Endothelial cell of umbilical vein (primary cell): Measurements from ENCODE around the gene PPP2R5B. TPM values are rescaled to one million over a fixed set of nuclear protein-coding genes. Genes with fewer than 3 reads are reported as not detected.

Experiments
- BruUV-seq: library from RNA; stranded (reverse); fragments of 400-500 nt; replicated peaks from 2 replicates; lab custom pipeline; 2021; lab: Mats Ljungman, UMichigan
- CTCF ChIA-PET: fragments of 300-600, 350-600 bp; sonication (Branson Sonifier 250); formaldehyde crosslinking; loops from one replicate; lab custom pipeline; 2021; ENCODE audit warnings: antibody characterized with exemption, inconsistent platforms; lab: Charles Lee
- POLR2A ChIA-PET: fragments of 300-600, 350-600 bp; sonication (Branson Sonifier 250); formaldehyde crosslinking; loops from one replicate; lab custom pipeline; 2021; ENCODE audit warnings: antibody characterized with exemption, inconsistent platforms; lab: Charles Lee
- DNase-seq: peaks from one replicate; pipeline ENCODE4 v3.0.0-alpha.2; 2011; ENCODE audit warnings: low read depth, low spot score
- FAIRE-seq: peaks from 2 replicates; lab custom pipeline; 2011; peaks lifted over from hg19 to GRCh38; lab: Jason Lieb, UNC
- H2AFZ ChIP-seq: 2 replicates; pipeline ENCODE4 v1.6.0; 2012; ENCODE audit warnings: low read depth, low read length, control low read depth, inconsistent platforms
- H3K27ac ChIP-seq: 2 replicates; pipeline ENCODE4 v1.5.1; 2011; ENCODE audit warnings: low read depth, mild to moderate bottlenecking, control low read depth, low read length, moderate library complexity; ENCODE audit not compliant: insufficient read depth
- H3K27me3 ChIP-seq, 2 experiments: 2 replicates each; pipeline versions ENCODE4 v1.6.0 to v1.6.1; 2011; ENCODE audit warnings: low read length in 2 of 2, mixed read lengths in 1 of 2; ENCODE audit not compliant: control insufficient read depth in 2 of 2, insufficient read depth in 2 of 2
- H3K36me3 ChIP-seq, 2 experiments: 2 replicates in 1 of 2; 3 replicates in 1 of 2; pipeline ENCODE4 v1.5.1; 2011; ENCODE audit warnings: low read length in 2 of 2, mild to moderate bottlenecking in 1 of 2, moderate library complexity in 1 of 2; ENCODE audit not compliant: control insufficient read depth in 2 of 2, insufficient read depth in 2 of 2; ENCODE audit errors: extremely low read depth in 1 of 2
- H3K4me1 ChIP-seq: 3 replicates; pipeline ENCODE4 v1.5.1; 2011; ENCODE audit warnings: mild to moderate bottlenecking, low read length; ENCODE audit not compliant: control insufficient read depth, insufficient read depth; ENCODE audit errors: extremely low read depth
- H3K4me2 ChIP-seq: 2 replicates; pipeline ENCODE4 v1.6.1; 2011; ENCODE audit warnings: low read length, control low read depth, mixed read lengths; ENCODE audit not compliant: insufficient read depth
- H3K4me3 ChIP-seq, 3 experiments: fragments of 200-600 bp in 1 of 3; sonication (generic), shearing (Covaris generic) in 1 of 3; replicated peaks in 1 of 3; 2 replicates each; pipeline ENCODE4 v1.5.1; 2011 to 2016; ENCODE audit warnings: control low read depth in 3 of 3, low read length in 3 of 3, mild to moderate bottlenecking in 2 of 3, inconsistent platforms in 1 of 3, low read depth in 1 of 3, moderate library complexity in 1 of 3; ENCODE audit not compliant: insufficient read depth in 1 of 3
- H3K79me2 ChIP-seq: 2 replicates; pipeline ENCODE4 v1.6.0; 2012; ENCODE audit warnings: low read length, inconsistent platforms; ENCODE audit not compliant: control insufficient read depth, insufficient read depth
- H3K9ac ChIP-seq: replicated peaks from 2 replicates; pipeline ENCODE3; 2011; ENCODE audit warnings: low read length, control low read depth; ENCODE audit not compliant: insufficient read depth; ENCODE audit errors: extremely low read depth
- H3K9me1 ChIP-seq: replicated peaks from 3 replicates; pipeline ENCODE4 v1.6.0; 2011; ENCODE audit warnings: mild to moderate bottlenecking, low read length; ENCODE audit not compliant: control insufficient read depth, insufficient read depth; ENCODE audit errors: extremely low read depth
- H3K9me3 ChIP-seq: replicated peaks from 2 replicates; pipeline ENCODE4 v1.5.1; 2012; ENCODE audit warnings: low read length, inconsistent platforms; ENCODE audit not compliant: control insufficient read depth, insufficient read depth
- H4K20me1 ChIP-seq: replicated peaks from 2 replicates; pipeline ENCODE3; 2011; ENCODE audit warnings: mild to moderate bottlenecking, low read length; ENCODE audit not compliant: control insufficient read depth, insufficient read depth; ENCODE audit errors: extremely low read depth
- CTCF ChIP-seq, 2 donors: IDR thresholded peaks; 1 replicate in 1 of 2; 2 replicates in 1 of 2; pipeline ENCODE4 v1.5.1; 2011; ENCODE audit warnings: low read length in 2 of 2, mild to moderate bottlenecking in 2 of 2, moderate library complexity in 2 of 2, control low read depth in 1 of 2, inconsistent platforms in 1 of 2, low read depth in 1 of 2; ENCODE audit not compliant: insufficient read depth in 1 of 2; ENCODE audit errors: extremely low read depth in 1 of 2
- EZH2 ChIP-seq: IDR thresholded peaks from 2 replicates; pipeline ENCODE4 v1.6.1; 2012; ENCODE audit warnings: borderline replicate concordance, low read depth, mild to moderate bottlenecking, moderate library complexity, low read length, inconsistent platforms; ENCODE audit not compliant: severe bottlenecking
- FOS ChIP-seq: IDR thresholded peaks from 2 replicates; pipeline ENCODE4 v1.6.1; 2011; ENCODE audit warnings: mild to moderate bottlenecking, low read length, moderate library complexity, borderline replicate concordance; ENCODE audit not compliant: insufficient read depth
- GATA2 ChIP-seq: IDR thresholded peaks from 2 replicates; pipeline ENCODE4 v1.7.0; 2011; ENCODE audit warnings: low read depth, mild to moderate bottlenecking, moderate library complexity, mixed read lengths, low read length; ENCODE audit not compliant: insufficient read length, insufficient read depth
- JUN ChIP-seq: IDR thresholded peaks from 2 replicates; pipeline ENCODE4 v1.6.1; 2011; ENCODE audit warnings: borderline replicate concordance, low read depth; ENCODE audit not compliant: insufficient read length, insufficient read depth
- MAX ChIP-seq: IDR thresholded peaks from 2 replicates; pipeline ENCODE4 v1.6.1; 2011; ENCODE audit not compliant: insufficient read depth, insufficient read length
- MYC ChIP-seq: IDR thresholded peaks from one replicate; pipeline ENCODE4 v1.6.1; 2011; ENCODE audit warnings: mild to moderate bottlenecking, low read depth, low read length
- POLR2A ChIP-seq: IDR thresholded peaks from 2 replicates; pipeline ENCODE4 v1.6.1; 2012; ENCODE audit warnings: low read depth, mild to moderate bottlenecking, control low read depth, low read length
- POLR2AphosphoS5 ChIP-seq: IDR thresholded peaks from 2 replicates; pipeline ENCODE4 v1.6.1; 2012; ENCODE audit warnings: low read depth, mild to moderate bottlenecking, control low read depth, low read length, moderate library complexity; ENCODE audit not compliant: insufficient read depth
- dilution Hi-C: fragments of 300-500 bp; cut with MboI; formaldehyde crosslinking; loops from one replicate; pipeline ENCODE4 v1.15.0; 2019; ENCODE audit warnings: low sequenced_read_pairs; ENCODE audit not compliant: extremely low pct_ligation_motif_present
- intact Hi-C: fragments of 100-400 bp; cut with micrococcal nuclease; formaldehyde crosslinking; loops from one replicate; pipeline ENCODE4 v1.10.0; 2022
- polyA plus RNA-seq, 4 experiments: library from polyadenylated mRNA; depleted of rRNA in 3 of 4; stranded (reverse) in 3 of 4; unstranded in 1 of 4; fragments of >200 nt; gene quantifications; 2 replicates each; pipeline versions ENCODE4 v1.2.1 to v1.2.3, GENCODE V29; 2011 to 2012; ENCODE audit warnings: missing spikeins in 1 of 4
- total RNA-seq: library from RNA; stranded (reverse); gene quantifications from 2 replicates; pipeline ENCODE4 v1.2.3, GENCODE V29; 2021

PPP2R5B gene
- total and polyA plus RNA-seq, 2 donors (not counting 3 experiments of a cell fraction or from before 2014, with no cell fraction given): 17.6 to 17.8 TPM

GRCh38 chr11:64931290-64931689 is 6.8 kb downstream of the PPP2R5B start:
- DNase-seq: no peak
- TF ChIP-seq GATA2 (no peak), CTCF (IDR thresholded peaks at IDR 0.05; ENCODE audit: extremely low read depth in 1 of 2, insufficient read depth in 1 of 2, low read depth in 1 of 2, low read length in 2 of 2) (no peak), FOS (no peak), JUN (no peak), POLR2AphosphoS5 (no peak)
- no peaks in the 10 kb centered on the region for H3K4me1 ChIP-seq
- H3K9me1 ChIP-seq: no peaks in the 10 kb centered on the region
- H3K9me3 ChIP-seq: no peaks in the 10 kb centered on the region
- no peak overlapping the region for H3K27ac ChIP-seq
- no peak overlapping the region for H3K4me3 ChIP-seq
- no peak overlapping the region for H2AFZ ChIP-seq
- BruUV-seq: no TSS peak
- FAIRE-seq: no peak
- dilution Hi-C loops (no loop called here), intact Hi-C loops (no loop called here)
- H4K20me1 ChIP-seq: no peaks in the 10 kb centered on the region
- ChIA-PET CTCF (interaction anchor here (0.8 kb wide), 1 partner anchor 65 kb away, joined by 3 read pairs; the partner anchor contains the start of gene BATF2), POLR2A (no interaction called here)
- H3K27me3 ChIP-seq: no peaks in the 10 kb centered on the region
- no peak overlapping the region for H3K9ac ChIP-seq
- H3K36me3 ChIP-seq: peaks cover 3 to 38% of the 10 kb centered on the region in 2 experiments
- no peaks in the 10 kb centered on the region for H3K79me2 ChIP-seq
- no peak overlapping the region for H3K4me2 ChIP-seq

GRCh38 chr11:64932324-64932723 is 7.8 kb downstream of the PPP2R5B start:
- Histone ChIP-seq H3K36me3 (peaks cover 3 to 35% of the 10 kb centered on the region in 2 experiments), H3K79me2 (no peaks in the 10 kb centered on the region), H3K27me3 (no peaks in the 10 kb centered on the region), H3K4me3 (no peak overlapping the region), H3K9ac (no peak overlapping the region), H4K20me1 (no peaks in the 10 kb centered on the region), H3K9me3 (no peaks in the 10 kb centered on the region), H3K9me1 (no peaks in the 10 kb centered on the region), H3K4me2 (no peak overlapping the region), H3K27ac (no peak overlapping the region), H3K4me1 (no peaks in the 10 kb centered on the region), H2AFZ (no peak overlapping the region)
- DNase-seq (no peak), FAIRE-seq (no peak)
- TF ChIP-seq FOS (no peak), POLR2A (no peak), EZH2 (no peak), JUN (no peak), CTCF (IDR thresholded peaks at IDR 0.05; ENCODE audit: extremely low read depth in 1 of 2, insufficient read depth in 1 of 2, low read depth in 1 of 2, low read length in 2 of 2) (no peak), MAX (no peak), POLR2AphosphoS5 (no peak), MYC (no peak), GATA2 (no peak)
- no TSS peak for BruUV-seq
- dilution Hi-C loops (no loop called here), intact Hi-C loops (no loop called here)
- ChIA-PET POLR2A (no interaction called here), CTCF (interaction anchor here (0.8 kb wide), 1 partner anchor 64 kb away, joined by 3 read pairs; the partner anchor contains the start of gene BATF2)
